ENCODE data around the gene CNPY2.

GRCh38 chr12:56315249-56315621 is 553 bp downstream of the CNPY2 start:
- TF ChIP-seq POLR2AphosphoS5 (IDR thresholded peaks at IDR 0.05): no peak
- no peak for TF ChIP-seq CTCF (IDR thresholded peaks at IDR 0.05)
- no peak for TF ChIP-seq EP300 (IDR thresholded peaks at IDR 0.05)

Data from stomach (tissue), 4 donors.